Skin epidermis (tissue), 12 donors: Measurements from ENCODE around the gene MDP1.

Experiments used
- H3K27ac ChIP-seq, 21 experiments: fragments of 200-600 bp; sonication (generic) in 11 of 21; one replicate each; pipeline ENCODE4 v1.5.0; 2020; ENCODE audit warnings: mild to moderate bottlenecking in 3 of 21, inconsistent platforms in 2 of 21, moderate library complexity in 2 of 21
- H3K4me3 ChIP-seq, 7 experiments: fragments of 200-600 bp; sonication (generic) in 2 of 7; one replicate each; pipeline ENCODE4 v1.5.0; 2020; ENCODE audit warnings: inconsistent platforms in 2 of 7, mild to moderate bottlenecking in 2 of 7, moderate library complexity in 1 of 7

Gene MDP1

GRCh38 chr14:24215495-24216344 lies at the start of gene MDP1:
Gene MDP1, minus strand, starts transcription at chr14:24216066. Its CDS starts 111 bp downstream, at chr14:24215955.
- Histone ChIP-seq H3K4me3 (peak within 1 kb of the TSS; percentile 54 to 70 (median 64)), H3K27ac (peak within 1 kb of the TSS; percentile 40 to 96 (median 88))

GRCh38 chr14:24264298-24264697 lies 48.4 kb upstream of the MDP1 start:
- Histone ChIP-seq H3K4me3 (no peak overlapping the region), H3K27ac (peak overlapping the region in 19 of 21 experiments; percentile 13 to 82 (median 65))

GRCh38 chr14:24263848-24264247 lies 48.0 kb upstream of the MDP1 start:
- Histone ChIP-seq H3K4me3 (no peak overlapping the region), H3K27ac (peak overlapping the region in 18 of 21 experiments; percentile 6 to 82 (median 68))

- peak within 1 kb of the TSS in 5 of 7 experiments; percentile 1 to 23 (median 11) for H3K4me3 ChIP-seq
- H3K27ac ChIP-seq: peak within 1 kb of the TSS; percentile 13 to 82 (median 65)
Observed at GRCh38 chr14:24262821-24263733, 47.2 kb upstream of the MDP1 start, which contains the start of gene TGM1. Gene TGM1, minus strand, starts transcription at chr14:24263177. Its CDS starts 825 bp downstream, at chr14:24262352.

- Histone ChIP-seq H3K4me3 (peak overlapping the region in 4 of 7 experiments; percentile 1 to 23 (median 9)), H3K27ac (peak overlapping the region in 8 of 21 experiments; percentile 16 to 82 (median 69))
Observed at GRCh38 chr14:24261969-24262327, 46.1 kb upstream of the MDP1 start.

- Histone ChIP-seq H3K27ac (peak overlapping the region in 11 of 21 experiments; percentile 11 to 82 (median 45)), H3K4me3 (peak overlapping the region in 5 of 7 experiments; percentile 1 to 23 (median 7))
Observed at GRCh38 chr14:24261256-24261968, 45.5 kb upstream of the MDP1 start.

GRCh38 chr14:24260780-24261157 lies 44.9 kb upstream of the MDP1 start:
- Histone ChIP-seq H3K27ac (peak overlapping the region in 9 of 21 experiments; percentile 11 to 82 (median 34)), H3K4me3 (peak overlapping the region in 4 of 7 experiments; percentile 1 to 23 (median 5))

- Histone ChIP-seq H3K4me3 (no peak overlapping the region), H3K27ac (peak overlapping the region in 9 of 21 experiments; percentile 5 to 82 (median 36))
Observed at GRCh38 chr14:24260026-24260779, 44.3 kb upstream of the MDP1 start.

GRCh38 chr14:24259282-24260025 lies 43.6 kb upstream of the MDP1 start:
- Histone ChIP-seq H3K27ac (peak overlapping the region in 12 of 21 experiments; percentile 2 to 82 (median 46)), H3K4me3 (no peak overlapping the region)

- Histone ChIP-seq H3K27ac (peak overlapping the region in 7 of 21 experiments; percentile 2 to 69 (median 41)), H3K4me3 (no peak overlapping the region)
Observed at GRCh38 chr14:24258548-24259265, 42.8 kb upstream of the MDP1 start.

- Histone ChIP-seq H3K4me3 (no peak overlapping the region), H3K27ac (peak overlapping the region in 1 of 21 experiments; percentile 21)
Observed at GRCh38 chr14:24258119-24258518, 42.3 kb upstream of the MDP1 start.

GRCh38 chr14:24256960-24257359 lies 41.1 kb upstream of the MDP1 start:
- H3K27ac ChIP-seq: no peak overlapping the region

GRCh38 chr14:24255931-24256711 lies 40.3 kb upstream of the MDP1 start:
- Histone ChIP-seq H3K4me3 (no peak overlapping the region), H3K27ac (no peak overlapping the region)

More at GRCh38 chr14:24256960-24257359, 41.1 kb upstream of the MDP1 start:
- no peak overlapping the region for H3K4me3 ChIP-seq

GRCh38 chr14:24255438-24255837 lies 39.6 kb upstream of the MDP1 start:
- Histone ChIP-seq H3K4me3 (no peak overlapping the region), H3K27ac (no peak overlapping the region)

- Histone ChIP-seq H3K27ac (no peak overlapping the region), H3K4me3 (no peak overlapping the region)
Observed at GRCh38 chr14:24254630-24255392, 38.9 kb upstream of the MDP1 start.

- H3K4me3 ChIP-seq: no peak overlapping the region
- H3K27ac ChIP-seq: no peak overlapping the region
Observed at GRCh38 chr14:24253936-24254335, 38.1 kb upstream of the MDP1 start.
